ENCODE results near the gene ADIPOR2.

- TF ChIP-seq, protein P1, sequence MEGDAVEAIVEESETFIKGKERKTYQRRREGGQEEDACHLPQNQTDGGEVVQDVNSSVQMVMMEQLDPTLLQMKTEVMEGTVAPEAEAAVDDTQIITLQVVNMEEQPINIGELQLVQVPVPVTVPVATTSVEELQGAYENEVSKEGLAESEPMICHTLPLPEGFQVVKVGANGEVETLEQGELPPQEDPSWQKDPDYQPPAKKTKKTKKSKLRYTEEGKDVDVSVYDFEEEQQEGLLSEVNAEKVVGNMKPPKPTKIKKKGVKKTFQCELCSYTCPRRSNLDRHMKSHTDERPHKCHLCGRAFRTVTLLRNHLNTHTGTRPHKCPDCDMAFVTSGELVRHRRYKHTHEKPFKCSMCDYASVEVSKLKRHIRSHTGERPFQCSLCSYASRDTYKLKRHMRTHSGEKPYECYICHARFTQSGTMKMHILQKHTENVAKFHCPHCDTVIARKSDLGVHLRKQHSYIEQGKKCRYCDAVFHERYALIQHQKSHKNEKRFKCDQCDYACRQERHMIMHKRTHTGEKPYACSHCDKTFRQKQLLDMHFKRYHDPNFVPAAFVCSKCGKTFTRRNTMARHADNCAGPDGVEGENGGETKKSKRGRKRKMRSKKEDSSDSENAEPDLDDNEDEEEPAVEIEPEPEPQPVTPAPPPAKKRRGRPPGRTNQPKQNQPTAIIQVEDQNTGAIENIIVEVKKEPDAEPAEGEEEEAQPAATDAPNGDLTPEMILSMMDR (conservative IDR thresholded peaks at IDR 0.05; ENCODE audit: low read length) = no peak
- TF ChIP-seq EZH2phosphoT487 (IDR thresholded peaks at IDR 0.05; ENCODE audit: borderline replicate concordance, low read depth, low read length) = no peak
These were observed 27.3 kb upstream of the ADIPOR2 start for GRCh38 chr12:1663440-1664132.
